ENCODE results near the gene RAB28.

- TF ChIP-seq GATA2 (IDR thresholded peaks at IDR 0.05; ENCODE audit: low read depth, low read length), result no peak
- TF ChIP-seq GATA3 (IDR thresholded peaks at IDR 0.05; ENCODE audit: low read depth, low read length), result no peak
These were observed 20.2 kb upstream of the RAB28 start for GRCh38 chr4:13504374-13504773.
